ENCODE results near the gene YTHDF1.
A peak's percentile ranks its signal among the peaks of the same experiment; 100 is the strongest.
"Not testable (repeated sequence)": the region's sequence is repeated elsewhere in the genome, so short reads cannot be mapped to it uniquely, and the experiment has no call there.

Gene YTHDF1

DNA sequence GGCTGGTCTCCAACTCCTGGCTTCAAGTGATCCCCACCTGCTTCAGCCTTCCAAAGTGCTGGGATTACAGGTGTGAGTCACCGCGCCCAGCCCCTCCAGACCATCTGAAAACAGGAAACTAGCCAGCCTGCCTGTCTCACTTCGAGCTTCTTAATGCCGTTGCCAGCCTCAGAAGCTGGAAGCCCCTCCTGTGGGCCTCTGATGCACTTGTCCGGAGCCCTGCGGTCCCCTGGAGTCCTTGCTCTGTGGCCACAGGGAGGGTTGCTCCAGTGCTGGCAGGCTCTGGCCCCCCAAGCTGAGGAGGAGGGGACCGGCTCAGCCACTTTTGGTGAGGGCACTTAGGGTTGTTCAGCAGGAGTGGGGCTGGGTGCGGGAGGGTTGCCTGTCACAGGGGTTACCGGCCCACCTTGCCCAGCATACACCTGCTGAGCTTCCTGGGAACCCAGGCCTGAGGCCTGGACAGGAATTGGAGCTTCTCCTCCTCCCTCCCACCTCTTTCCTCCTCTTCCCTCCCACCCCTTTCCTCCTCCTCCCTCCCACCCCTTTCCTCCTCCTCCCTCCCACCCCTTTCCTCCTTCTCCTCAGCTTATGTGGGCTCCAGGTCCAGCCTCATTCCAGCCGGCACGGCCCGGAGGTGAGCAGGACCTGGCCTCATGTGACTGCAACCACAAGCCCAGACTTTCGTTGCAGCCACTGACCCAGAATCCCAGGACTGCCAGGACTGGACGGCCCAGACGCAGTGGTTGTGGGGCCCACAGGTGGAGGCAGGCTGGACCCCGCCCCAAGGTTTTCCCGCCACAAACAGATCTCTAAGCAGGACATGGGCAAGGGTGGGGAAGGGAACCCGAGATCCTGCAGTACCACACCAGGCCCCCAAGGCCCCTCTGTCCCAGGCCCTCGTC, 10.4 kb upstream of the YTHDF1 start:
- DNase-seq = no peak

DNA sequence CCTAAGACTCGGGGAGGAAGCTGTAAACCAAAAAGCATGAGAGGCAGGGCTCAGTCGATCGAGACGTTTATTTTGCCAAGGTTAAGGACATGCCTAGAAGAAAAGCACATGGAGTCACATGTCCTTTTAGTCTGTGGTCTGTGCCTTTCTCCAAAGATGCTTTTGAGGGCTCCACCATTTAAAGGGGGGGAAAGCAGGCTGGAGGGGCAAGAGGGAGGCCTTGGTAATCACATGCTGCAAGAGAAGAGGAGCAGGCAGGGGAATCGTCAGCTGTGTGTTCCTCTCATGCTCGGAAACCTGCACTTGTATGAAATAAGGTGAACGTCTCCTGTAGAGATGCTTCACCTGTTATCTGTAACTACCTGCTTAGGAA, 9.1 kb upstream of the YTHDF1 start:
- no peak for DNase-seq

DNA sequence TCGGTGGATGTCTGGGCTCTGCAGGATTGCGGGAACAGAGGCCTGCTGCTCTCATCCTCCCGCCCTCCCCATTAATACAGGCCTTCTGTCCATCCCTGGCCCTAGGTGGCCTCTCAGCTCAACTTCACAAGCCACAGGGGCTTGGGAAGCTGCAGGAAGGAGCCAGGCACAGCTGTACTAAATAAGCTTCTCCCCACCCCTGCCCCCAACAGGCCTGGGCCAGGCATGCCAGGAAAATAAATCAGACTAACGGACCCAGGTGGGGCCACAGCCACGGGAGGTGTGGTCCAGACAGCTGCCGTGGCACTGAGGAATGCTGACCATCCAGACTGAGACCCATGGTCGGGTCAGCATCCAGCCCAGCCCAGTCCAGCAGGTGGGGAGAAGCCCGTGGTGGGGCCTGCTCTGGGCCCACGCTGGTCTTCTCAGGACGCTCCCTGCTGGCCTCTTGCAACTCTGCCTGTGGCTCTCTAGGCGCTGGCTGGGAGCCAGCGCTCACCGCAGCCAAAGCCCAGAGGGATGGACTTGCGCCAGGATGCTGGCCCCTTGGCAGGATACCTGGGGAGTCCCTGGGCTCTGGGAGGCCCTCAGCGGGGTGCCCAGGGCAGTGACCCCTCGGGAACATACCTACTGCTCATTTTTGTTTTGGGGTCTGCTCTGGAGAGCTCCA, 8.6 kb upstream of the YTHDF1 start:
- no peak for DNase-seq

DNA sequence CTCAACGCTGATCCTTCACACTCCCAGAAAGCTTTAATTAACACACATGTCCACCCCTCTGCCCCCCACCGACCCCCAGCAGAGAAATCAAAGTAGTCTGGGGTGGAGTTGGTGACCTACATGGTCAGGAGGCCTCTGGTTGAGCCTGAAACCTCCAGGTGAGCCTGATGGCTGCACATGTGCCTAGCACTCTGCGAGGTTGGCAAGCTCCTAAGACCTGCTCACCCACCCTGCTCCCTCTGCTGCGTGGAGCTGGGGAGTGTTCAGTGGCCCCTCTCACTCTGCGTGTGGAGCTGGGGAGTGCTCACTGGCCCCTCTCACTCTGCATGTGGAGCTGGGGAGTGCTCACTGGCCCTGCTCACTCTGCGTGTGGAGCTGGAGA, 7.9 kb upstream of the YTHDF1 start:
- DNase-seq = no peak

DNA sequence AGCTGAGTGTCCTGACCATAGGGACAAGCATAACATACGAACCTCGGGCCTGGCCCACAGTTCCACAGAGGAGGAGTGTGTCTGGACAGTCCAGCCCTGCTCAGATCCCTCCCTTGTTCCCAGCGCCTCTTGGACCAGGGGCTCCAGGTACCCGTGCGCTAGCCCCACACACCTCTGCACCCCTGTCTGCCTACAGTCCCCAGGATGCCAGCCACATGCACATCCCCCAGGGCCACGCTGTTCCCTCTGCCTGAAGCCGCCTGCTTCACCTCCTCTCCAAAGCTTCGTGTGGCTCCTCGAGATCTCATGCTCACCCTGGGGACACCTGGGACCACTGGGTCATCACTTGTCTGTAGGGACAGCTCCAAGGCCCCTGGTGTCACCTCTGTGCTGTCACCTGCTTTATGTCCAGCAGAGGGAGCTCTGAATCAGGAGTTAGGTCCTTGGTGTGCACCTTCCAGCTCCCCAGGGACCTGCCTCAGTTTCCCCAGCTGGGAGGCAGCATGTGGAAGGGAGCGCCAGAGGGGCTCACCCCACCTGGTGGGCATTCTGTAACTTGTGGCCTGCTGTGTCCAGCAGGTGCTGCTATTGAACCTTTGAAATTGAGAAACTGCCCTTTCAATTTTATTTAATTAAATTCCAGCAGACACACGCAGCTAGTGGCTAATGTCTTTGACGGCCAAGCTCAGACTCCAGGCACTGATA, 7.3 kb upstream of the YTHDF1 start:
- peak; percentile 52 for DNase-seq

DNA sequence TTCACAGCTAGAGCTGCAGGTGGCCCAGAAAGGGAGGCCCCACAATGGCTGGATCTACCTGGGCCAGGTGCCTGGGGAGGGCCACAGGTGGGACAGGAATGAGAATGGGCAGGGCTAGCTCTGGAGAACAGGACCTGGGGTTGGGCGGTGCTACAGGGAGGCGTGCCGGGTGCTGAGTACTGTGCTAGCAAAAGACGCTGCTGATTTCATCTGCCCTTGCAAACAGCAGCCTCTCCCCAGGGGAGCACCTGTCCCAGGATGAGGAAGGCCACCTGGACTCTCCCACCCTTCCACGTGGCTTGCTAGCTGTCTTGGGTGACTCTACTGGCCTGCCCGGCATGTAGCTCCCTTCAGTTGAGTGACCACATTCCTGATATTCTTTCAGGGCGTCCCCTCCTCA, 6.6 kb upstream of the YTHDF1 start:
- DNase-seq = no peak

DNA sequence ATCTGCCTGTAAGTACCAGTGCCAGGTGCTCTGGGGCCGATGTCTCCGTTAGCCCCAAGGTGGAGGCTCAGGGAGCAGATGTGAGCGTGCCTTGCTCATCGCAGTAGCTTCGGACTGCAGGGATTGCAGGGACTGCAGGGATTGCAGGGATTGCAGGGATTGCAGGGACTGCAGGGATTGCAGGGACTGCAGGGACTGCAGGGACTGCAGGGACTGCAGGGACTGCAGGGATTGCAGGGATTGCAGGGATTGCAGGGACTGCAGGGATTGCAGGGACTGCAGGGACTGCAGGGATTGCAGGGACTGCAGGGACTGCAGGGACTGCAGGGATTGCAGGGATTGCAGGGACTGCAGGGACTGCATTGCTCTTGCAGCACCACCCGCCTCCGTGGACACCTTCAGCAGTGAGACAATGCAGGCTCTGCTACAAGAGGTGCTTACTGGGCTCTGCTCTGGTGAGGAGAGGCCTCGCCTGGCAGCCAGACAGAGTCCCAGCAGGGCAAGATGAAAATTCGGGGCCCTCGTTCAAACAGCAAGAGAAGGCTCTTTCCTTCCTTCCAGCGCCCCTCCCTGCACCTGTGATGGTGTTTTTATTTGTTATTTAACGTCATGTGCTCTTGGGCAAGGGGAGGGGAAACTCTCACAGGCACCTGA, 5.6 kb upstream of the YTHDF1 start:
- not testable (repeated sequence) for DNase-seq

DNA sequence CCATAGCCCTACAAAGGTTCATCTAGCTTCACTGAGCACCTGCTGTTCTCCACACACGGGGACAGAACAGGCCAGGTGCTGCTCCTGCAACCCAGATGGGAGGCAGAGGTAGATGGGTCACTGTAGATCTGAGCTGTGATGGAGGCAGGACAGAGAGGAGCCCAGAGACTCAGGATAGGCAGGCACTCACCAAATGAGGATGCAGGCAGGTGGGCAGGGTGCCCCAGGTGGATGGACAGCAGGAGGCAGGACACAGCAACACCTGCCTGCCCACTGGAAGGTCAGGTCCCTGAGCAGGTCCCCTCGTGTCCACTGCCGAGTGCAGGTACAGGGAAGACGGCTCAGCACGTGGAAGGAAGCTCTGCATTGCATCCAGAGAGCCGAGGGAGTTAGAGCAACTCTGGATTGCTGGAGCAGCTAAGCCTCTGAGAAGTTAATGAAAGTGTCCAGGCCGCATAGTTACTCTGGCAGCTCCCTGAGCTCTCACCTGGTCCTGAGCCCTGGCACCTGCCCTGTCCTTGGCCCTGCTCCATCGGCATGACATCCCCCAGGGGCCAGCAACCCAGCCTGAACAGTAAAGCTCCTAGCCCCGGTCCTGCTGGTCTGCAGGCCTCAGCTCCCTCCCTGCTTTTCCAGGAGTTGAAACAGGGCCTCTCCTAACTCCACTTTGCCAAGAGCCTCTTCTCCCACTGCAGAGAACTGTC, 4.9 kb upstream of the YTHDF1 start:
- DNase-seq = no peak

DNA sequence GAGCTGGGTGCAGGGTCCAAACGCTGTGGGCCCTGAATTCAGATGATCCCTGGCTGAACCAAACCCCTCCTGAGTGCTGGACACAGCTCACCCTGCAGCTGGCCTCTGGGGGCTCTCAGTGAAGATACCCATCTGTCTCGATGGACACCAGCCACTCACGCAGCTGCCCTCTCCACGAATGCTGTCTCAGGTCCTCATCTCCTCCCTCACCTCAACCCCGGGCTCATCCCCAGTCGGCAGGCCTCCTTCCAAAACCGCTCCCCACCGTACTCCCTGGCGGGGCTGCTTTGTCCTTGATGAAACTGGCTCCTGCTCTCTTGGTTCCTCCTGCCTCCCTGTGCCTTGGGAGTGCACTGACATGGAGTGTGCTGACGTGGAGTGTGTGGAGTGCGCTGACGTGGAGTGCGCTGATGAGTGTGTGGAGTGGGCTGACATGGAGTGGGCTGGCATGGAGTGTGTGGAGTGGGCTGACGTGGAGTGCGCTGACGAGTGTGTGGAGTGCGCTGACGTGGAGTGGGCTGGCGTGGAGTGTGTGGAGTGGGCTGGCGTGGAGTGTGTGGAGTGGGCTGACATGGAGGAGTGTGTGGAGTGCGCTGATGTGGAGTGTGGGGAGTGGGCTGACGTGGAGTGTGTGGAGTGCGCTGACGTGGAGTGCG, 4.1 kb upstream of the YTHDF1 start:
- DNase-seq = no peak

DNA sequence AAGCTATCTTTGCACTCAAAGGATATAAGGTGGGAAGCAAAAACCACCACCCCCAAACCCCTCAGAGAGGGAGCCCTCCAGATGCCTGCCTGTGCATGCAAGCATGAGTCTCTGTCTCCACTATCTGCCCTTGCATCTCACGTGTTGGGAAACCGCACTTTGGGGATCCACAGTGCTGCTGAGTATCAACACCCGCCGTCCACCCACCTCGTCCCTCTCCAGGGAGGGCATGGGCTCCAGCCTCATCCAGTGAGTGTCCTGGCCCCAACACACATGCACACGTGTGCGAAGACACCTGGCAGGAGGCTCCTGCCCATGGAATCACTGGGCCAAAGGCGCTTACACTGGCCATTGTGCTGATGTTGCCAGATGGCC, 3.5 kb upstream of the YTHDF1 start:
- DNase-seq = no peak

DNA sequence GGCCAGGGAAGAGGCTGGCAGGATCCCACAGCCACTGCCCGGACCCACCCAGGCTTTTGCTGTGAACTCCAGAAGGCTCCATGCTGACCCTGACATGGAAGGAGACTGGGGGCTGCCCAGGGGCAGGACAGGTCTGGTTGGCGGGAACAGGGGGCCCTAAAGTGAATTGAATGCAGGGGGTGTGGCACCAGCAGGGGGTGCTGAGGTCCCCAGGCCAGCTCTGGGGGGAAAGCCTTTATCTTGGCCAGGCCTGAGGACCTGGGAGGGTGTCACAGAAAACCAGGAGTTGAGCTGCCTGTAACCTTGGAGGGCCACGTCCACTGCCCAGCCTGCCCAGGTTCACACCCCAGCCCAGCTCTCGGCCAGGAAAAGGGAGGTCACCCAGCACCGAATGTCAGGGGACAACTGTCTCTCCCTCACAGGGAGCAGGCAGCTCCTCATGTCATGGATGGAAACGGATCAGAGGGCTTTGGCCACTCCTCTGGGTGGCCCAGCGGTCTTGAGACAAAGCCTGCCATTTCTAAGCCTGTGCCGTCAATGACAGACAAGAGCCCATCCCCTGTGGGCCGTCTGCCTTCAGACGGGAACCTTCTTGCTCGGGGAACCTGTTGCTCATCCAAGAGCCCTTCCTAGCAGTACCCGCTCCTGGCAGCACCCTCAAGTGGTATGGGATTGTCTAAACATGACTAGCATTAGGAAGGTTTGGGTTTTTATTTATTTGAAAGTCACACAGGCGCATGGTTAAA, 2.9 kb upstream of the YTHDF1 start:
- DNase-seq = no peak

DNA sequence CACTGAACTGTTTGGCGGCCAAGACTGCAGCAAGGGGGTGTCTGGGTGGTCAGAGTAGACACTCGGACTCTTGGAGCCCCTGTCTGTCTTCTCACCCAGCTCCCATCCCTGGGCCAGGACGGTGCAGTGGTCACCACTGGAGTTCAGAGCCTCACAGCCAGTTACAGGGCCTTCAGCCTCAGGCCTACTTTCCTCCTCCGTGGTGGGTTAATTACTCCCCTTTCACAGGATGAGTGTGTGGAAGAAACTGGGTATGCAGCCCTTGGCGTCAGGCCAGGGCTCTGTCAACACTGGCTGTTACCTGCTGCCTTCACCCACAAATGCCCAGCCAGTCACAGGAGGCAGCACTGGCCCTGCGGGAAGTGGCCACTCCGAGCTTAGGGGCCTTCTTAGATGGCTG, 1.8 kb upstream of the YTHDF1 start:
- no peak for DNase-seq

DNA sequence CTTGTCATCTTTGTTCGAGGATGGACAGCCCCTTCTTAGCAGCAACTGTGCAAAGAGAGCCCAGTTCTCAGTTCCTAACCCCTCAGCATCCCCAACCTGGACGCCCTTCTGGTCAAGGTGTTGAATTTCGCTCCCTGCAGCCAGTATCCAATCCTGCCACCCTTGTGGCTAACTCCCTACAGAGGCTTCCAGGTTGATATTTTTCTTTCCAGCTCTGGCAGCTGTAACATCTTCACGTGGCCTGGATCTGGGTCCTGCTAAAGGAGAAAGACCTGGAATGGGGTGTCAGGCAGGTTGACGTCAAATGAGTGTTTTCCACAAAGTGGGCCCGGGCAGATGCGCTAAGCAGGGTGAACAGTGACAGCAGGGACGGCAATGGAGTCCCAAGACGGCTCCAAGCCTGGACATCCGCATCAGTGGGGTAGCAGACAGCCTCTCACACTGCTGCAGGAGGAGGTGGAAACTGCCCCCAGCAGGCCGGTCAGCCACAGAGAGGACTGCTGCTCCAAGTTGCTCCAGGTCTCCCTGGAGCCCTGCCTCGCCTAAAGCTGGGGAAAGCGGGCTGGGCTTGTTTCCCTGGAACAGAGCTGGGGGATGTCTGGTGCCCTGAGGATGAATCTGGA, 1.0 kb upstream of the YTHDF1 start:
- no peak for DNase-seq

DNA sequence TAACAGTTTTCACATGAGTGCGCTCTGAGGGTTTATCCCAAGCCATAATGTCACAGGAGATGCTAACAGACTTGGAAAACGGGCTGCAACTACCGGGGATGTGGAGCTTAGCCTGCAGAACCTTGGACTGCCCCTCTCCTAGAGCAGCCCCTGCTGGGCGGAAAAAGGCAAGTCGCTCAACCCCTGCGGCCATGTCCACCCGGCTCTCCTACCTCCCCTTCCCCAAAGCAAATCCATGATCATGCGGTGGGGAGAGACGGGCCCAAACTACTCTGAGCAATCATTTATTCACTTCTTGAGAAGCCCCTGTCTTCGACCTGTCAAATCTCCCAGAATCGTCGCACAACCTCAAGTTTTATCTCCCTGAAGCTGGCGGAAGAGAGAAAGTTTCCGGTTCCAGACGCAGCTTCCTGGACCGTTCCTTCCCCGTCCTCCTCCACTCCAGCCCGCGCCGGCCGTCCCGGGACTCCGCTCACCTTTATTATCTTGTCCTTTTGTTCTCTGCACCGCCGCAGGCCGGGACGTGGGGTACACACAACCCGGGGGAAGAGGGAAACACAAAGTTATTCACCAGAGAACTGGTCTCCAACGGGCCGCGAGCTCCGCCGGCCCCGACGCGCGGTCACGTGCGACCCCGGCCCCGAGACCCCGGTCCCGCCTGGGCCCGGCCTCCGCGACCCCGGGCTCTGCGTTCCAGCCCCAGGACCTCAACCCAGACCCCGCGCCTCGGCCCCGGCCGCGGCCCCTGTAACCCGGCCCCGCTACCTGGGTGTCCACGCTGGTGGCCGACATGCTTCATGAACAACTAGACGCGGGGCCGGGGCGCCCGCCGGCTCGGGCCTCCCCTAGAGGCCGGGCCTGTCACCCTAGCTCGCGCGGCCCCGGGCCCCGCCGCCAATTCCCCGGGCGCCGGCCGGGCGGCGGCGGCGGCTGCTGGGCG, 560 bp downstream of the YTHDF1 start:
- DNase-seq = peak; percentile 15

DNA sequence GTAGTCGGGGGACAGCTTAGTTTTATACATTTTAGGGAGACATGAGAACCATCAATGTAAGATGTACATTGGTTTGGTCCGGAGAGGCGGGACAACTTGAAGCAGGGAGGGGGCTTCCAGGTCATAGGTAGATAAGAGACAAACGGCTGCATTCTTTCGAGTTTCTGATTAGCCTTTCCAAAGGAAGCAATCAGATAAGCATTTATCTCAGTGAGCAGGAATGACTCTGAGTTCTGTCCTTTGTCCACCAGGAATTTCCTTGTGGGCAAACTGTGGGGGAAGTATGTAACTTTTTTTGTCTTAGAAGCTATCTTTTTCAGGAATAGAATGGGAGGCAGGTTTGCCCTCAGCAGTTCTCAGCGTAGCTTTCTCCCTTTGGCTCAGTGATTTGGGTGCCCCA, 1.4 kb downstream of the YTHDF1 start:
- no peak for DNase-seq

DNA sequence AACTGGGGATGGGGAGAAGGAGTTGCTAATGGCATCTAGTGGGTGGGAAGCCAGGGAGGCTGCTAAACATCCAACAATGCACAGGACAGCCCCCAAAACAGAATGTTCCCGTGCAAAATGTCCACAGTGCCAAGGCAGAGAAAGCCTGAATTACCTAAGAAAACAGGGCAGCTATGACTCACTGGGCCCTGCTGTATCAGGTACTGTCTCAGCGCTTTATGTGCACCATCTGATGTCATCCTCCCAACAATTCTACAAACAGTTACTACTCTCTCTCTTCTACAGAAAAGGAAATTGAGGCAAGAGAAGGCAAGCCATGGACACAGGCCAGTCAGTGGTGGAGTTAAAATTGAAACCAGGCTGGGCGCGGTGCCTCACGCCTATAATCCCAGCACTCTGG, 3.1 kb downstream of the YTHDF1 start:
- DNase-seq = no peak

DNA sequence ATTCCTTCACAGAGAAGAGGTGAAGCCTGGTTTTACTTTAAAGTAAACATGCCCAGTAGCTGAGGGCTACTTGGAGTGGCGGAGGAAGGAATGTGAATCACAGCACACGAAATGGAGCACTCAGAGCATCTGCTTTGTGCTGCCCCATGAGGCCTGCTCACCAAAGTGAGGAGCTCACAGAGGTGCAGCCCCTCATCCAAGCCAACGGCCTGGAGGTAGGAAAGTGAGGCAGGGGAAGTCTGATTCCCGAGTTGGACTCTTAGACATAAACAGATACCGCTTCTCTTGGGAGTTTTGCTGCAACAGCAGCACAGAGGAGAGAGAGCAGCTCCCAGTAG, 3.6 kb downstream of the YTHDF1 start:
- no peak for DNase-seq

DNA sequence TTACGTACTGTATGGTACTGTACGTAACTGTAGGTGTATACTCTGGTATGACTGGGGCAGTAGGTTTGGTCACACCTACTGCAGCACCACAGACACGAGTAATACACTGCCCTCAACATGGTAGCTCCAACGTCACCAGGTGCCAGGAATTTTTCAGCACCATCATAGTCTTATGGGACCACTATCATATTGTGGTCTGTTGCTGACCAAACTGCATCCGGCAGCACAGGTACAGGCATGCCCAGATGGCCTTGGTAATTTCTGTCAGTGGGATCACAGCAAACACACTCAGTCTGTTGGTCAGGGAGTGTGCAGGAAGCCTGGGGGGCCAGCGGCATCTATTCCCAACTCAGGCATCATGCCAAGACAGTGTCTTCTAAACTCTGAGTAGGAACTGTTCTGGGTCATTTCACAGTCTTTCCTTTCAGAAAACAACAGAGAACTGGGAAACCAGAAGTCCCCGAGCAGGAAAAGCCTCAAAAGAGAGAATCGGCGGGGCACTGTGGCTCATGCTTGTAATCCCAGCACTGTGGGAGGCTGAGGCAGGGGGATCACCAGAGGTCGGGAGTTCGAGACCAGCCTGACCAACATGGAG, 5.8 kb downstream of the YTHDF1 start:
- no peak for DNase-seq

DNA sequence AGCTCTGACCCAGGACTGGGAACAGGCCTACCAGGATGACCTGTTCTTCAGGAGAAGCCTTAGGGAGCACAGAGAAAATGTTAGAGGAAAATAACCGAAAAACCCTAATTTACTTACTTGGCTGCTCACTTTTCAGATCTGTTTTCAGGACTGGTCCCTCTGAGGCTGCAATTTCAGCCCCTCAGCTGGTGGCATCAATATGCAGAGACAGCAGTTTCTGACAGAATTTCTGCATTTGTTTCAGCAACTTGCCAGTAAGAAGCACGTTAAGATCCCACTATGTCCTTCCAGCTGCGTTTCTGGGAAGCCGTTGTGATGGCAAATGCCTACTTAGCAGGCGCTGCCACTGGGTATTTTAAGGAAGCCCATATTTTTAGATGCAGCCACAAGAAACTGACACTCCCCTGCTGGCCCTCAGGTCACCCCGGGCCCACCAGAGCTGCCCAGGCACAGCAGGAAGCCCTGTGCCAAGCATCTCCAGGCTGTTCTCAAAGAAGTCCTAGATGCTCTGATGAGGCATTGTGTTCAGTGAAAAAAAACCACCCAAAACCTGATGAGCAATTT, 7.5 kb downstream of the YTHDF1 start:
- DNase-seq = no peak
